Measurements from ENCODE around the gene INSR.

The INSR gene

DNA sequence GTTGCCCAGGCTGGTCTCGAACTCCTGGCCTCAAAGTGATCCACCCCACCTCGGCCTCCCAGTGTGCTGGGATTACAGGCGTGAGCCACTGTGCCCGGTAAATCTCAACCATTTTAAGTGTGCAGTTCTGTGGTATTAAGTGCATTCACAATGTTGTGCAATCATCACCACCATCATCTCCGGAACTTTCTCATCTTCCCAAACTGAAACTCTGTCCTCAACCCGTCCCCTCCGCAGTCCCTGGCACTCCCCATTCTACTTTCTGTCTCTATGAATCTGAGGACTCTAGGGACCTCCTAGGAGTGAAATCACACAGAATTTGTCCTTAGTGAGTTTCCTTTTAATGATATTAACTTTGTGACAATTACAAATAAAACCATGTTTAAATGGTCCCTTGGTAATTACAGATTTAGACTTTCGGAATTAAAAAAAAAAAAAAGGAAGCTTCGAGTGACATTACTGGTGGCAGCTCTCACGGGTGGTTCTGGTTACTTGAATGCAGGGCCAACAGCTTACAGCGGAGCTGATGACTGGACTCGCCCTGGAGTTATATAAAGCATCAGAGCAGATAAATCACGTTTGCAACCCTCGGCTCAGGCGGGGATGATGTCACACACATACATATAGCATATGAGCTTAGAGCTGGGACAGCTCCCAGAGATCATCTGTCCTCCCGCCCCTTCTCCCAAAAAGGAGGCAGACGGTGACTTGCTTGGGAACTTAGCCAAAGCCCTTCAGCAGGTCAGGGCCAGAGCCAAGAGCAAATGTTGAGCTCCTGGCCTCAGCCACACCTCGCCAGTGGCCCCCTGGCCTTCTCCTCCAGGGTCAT is 134.9 kb downstream of the INSR start (continued):
- no peak for TF ChIP-seq MYNN (tag by site-specific recombination; IDR thresholded peaks at IDR 0.05; ENCODE audit: borderline replicate concordance)
- no peak for TF ChIP-seq ZNF626 (tag by site-specific recombination; IDR thresholded peaks at IDR 0.05)
- TF ChIP-seq ZNF416 (tag by site-specific recombination; IDR thresholded peaks at IDR 0.05), result no peak
- 0 out of 2 replicates have a peak, but pooled peaks have one; percentile 14 for TF ChIP-seq SCRT2 (tag by site-specific recombination; IDR thresholded peaks at IDR 0.05)
- no peak for TF ChIP-seq ZNF341 (tag by site-specific recombination; IDR thresholded peaks at IDR 0.05; ENCODE audit: low read depth)
- no peak for TF ChIP-seq ZSCAN30 (tag by site-specific recombination; IDR thresholded peaks at IDR 0.05)
- TF ChIP-seq, protein P1, sequence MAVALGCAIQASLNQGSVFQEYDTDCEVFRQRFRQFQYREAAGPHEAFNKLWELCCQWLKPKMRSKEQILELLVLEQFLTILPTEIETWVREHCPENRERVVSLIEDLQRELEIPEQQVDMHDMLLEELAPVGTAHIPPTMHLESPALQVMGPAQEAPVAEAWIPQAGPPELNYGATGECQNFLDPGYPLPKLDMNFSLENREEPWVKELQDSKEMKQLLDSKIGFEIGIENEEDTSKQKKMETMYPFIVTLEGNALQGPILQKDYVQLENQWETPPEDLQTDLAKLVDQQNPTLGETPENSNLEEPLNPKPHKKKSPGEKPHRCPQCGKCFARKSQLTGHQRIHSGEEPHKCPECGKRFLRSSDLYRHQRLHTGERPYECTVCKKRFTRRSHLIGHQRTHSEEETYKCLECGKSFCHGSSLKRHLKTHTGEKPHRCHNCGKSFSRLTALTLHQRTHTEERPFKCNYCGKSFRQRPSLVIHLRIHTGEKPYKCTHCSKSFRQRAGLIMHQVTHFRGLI (tag by site-specific recombination; IDR thresholded peaks at IDR 0.05), result peak; percentile 47; the same call in 1 of the 2 replicates
- TF ChIP-seq ZNF513 (tag by site-specific recombination; IDR thresholded peaks at IDR 0.05), result no peak
- TF ChIP-seq ZSCAN16 (tag by site-specific recombination; IDR thresholded peaks at IDR 0.05), result no peak
- TF ChIP-seq ZNF221 (tag by site-specific recombination; IDR thresholded peaks at IDR 0.05; ENCODE audit: borderline replicate concordance), result no peak
- TF ChIP-seq, protein P2, sequence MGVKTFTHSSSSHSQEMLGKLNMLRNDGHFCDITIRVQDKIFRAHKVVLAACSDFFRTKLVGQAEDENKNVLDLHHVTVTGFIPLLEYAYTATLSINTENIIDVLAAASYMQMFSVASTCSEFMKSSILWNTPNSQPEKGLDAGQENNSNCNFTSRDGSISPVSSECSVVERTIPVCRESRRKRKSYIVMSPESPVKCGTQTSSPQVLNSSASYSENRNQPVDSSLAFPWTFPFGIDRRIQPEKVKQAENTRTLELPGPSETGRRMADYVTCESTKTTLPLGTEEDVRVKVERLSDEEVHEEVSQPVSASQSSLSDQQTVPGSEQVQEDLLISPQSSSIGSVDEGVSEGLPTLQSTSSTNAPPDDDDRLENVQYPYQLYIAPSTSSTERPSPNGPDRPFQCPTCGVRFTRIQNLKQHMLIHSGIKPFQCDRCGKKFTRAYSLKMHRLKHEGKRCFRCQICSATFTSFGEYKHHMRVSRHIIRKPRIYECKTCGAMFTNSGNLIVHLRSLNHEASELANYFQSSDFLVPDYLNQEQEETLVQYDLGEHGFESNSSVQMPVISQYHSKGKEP (tag by site-specific recombination; IDR thresholded peaks at IDR 0.05), result no peak; the same call in 1 of the 2 replicates
- no peak for TF ChIP-seq BCL11B (tag by site-specific recombination; IDR thresholded peaks at IDR 0.05; ENCODE audit: low read depth)
- no peak for TF ChIP-seq ZNF18 (tag by site-specific recombination; IDR thresholded peaks at IDR 0.05)
- TF ChIP-seq KLF9 (tag by site-specific recombination; IDR thresholded peaks at IDR 0.05; ENCODE audit: low read depth), result no peak
- TF ChIP-seq ZNF274 (IDR thresholded peaks at IDR 0.05; ENCODE audit: low read length), result no peak
- TF ChIP-seq ZNF274 (tag by site-specific recombination; IDR thresholded peaks at IDR 0.05; ENCODE audit: borderline replicate concordance), result no peak
- no peak for TF ChIP-seq ZNF211 (tag by site-specific recombination; IDR thresholded peaks at IDR 0.05; ENCODE audit: low read depth)
- no peak for TF ChIP-seq ZBTB1 (tag by site-specific recombination; IDR thresholded peaks at IDR 0.05)
- TF ChIP-seq, protein P3, sequence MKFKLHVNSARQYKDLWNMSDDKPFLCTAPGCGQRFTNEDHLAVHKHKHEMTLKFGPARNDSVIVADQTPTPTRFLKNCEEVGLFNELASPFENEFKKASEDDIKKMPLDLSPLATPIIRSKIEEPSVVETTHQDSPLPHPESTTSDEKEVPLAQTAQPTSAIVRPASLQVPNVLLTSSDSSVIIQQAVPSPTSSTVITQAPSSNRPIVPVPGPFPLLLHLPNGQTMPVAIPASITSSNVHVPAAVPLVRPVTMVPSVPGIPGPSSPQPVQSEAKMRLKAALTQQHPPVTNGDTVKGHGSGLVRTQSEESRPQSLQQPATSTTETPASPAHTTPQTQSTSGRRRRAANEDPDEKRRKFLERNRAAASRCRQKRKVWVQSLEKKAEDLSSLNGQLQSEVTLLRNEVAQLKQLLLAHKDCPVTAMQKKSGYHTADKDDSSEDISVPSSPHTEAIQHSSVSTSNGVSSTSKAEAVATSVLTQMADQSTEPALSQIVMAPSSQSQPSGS (tag by site-specific recombination; IDR thresholded peaks at IDR 0.05; ENCODE audit: low read depth), result peak; percentile 93
- no peak for TF ChIP-seq ZNF510 (tag by site-specific recombination; IDR thresholded peaks at IDR 0.05; ENCODE audit: insufficient replicate concordance)
- TF ChIP-seq ZNF830 (tag by site-specific recombination; IDR thresholded peaks at IDR 0.05; ENCODE audit: low read depth), result no peak
- TF ChIP-seq ZNF600 (tag by site-specific recombination; IDR thresholded peaks at IDR 0.05), result peak; percentile 59; the same call in 1 of the 2 replicates
- TF ChIP-seq ZNF692 (tag by site-specific recombination; IDR thresholded peaks at IDR 0.05), result peak; percentile 35; the same call in 1 of the 2 replicates
- no peak for TF ChIP-seq ZFP41 (tag by site-specific recombination; IDR thresholded peaks at IDR 0.05; ENCODE audit: borderline replicate concordance)
- TF ChIP-seq ZNF654 (tag by site-specific recombination; IDR thresholded peaks at IDR 0.05; ENCODE audit: low read depth), result no peak
- TF ChIP-seq ZNF664 (tag by site-specific recombination; IDR thresholded peaks at IDR 0.05), result no peak; the same call in 1 of the 2 replicates
- TF ChIP-seq, protein P4, sequence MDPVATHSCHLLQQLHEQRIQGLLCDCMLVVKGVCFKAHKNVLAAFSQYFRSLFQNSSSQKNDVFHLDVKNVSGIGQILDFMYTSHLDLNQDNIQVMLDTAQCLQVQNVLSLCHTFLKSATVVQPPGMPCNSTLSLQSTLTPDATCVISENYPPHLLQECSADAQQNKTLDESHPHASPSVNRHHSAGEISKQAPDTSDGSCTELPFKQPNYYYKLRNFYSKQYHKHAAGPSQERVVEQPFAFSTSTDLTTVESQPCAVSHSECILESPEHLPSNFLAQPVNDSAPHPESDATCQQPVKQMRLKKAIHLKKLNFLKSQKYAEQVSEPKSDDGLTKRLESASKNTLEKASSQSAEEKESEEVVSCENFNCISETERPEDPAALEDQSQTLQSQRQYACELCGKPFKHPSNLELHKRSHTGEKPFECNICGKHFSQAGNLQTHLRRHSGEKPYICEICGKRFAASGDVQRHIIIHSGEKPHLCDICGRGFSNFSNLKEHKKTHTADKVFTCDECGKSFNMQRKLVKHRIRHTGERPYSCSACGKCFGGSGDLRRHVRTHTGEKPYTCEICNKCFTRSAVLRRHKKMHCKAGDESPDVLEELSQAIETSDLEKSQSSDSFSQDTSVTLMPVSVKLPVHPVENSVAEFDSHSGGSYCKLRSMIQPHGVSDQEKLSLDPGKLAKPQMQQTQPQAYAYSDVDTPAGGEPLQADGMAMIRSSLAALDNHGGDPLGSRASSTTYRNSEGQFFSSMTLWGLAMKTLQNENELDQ (tag by site-specific recombination; IDR thresholded peaks at IDR 0.05; ENCODE audit: low read depth), result no peak
